HG03066 (cell line): Measurements from ENCODE around the gene SMC4.
"Not testable (repeated sequence)": the region's sequence is repeated elsewhere in the genome, so short reads cannot be mapped to it uniquely, and the experiment has no call there.

Experiments
- ATAC-seq: cut with Tn5 transposase; IDR thresholded peaks from one replicate; pipeline ENCODE4 v1.9.1; 2021; ENCODE audit warnings: low read depth; ENCODE audit not compliant: unreplicated experiment

Gene SMC4

DNA sequence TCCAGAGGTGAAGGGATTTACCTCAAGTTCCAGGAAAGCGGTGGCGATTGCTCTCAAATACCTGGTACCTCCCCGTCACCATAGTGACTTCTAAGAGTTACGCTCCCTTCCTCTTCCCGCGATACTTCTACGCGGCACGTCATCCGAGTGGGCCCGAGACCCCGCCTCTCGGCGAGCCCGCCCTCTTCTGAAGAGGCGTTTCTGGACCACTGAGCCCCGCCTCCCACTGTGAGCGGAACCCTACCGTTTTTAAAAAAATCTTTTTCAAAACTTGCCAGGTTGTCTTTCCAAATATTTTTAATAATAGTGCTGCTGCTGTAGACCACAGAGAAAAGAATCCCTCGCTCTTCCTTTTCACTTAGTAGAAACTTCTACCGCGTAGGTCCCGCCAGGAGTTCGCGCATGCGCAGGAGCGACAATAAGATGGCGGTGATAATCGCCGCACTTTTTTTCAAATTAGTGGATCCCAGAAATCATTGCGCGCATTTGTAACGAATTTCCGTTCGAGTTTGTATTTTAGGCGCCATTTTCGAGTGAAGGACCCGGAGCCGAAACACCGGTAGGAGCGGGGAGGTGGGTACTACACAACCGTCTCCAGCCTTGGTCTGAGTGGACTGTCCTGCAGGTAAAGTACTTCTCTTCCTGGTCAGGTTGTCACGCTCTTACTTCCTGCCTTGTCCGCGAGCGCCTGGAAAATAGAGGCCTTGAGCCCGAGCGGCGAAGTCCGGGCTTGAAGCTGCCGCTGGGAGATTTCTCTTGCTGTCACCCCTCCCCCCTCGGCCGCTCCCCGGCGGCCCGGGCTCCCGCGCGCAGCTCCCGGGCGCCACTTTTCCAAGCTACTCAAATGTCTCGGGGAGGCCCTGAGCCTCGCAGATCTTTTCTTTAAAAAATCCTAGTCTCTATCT lies at the start of gene SMC4, which contains the start of gene IFT80:
Gene SMC4 (plus strand): TSS at position 526 of the 905 bp plus-strand sequence. CDS start 1,177 bp downstream, outside the sequence.
Gene IFT80 (minus strand): TSS at position 101 of the 905 bp plus-strand sequence. CDS start 14,625 bp downstream, outside the sequence.
- peak; percentile 88 for ATAC-seq

DNA sequence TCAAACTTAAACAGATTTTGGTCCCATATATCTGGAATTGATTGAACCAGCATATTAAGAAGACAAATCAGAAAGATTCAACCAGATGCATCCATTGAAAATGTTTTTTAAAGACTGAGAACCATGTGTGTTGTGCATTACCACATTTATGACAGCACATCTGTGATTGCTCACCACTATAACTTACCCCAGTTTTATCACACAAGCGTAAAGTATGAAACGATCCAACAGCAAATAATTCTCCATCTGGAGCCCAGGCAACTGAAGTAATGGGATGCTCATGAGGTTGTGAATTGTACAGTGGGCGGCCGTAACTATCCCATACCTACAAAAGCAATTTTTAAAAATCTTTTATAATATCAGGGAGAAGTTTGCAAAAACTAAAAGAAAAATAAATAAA lies 43.6 kb upstream of the SMC4 start:
- no peak for ATAC-seq

DNA sequence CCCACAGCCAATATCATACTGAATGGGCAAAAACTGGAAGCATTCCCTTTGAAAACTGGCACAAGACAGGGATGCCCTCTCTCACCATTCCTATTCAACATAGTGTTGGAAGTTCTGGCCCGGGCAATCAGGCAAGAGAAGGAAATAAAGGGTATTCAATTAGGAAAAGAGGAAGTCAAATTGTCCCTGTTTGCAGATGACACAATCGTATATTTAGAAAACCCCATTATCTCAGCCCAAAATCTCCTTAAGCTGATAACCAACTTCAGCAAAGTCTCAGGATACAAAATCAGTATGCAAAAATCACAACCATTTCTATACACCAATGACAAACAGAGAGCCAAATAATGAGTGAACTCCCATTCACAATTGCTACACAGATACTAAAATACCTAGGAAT lies 36.6 kb upstream of the SMC4 start:
- ATAC-seq, result not testable (repeated sequence)

DNA sequence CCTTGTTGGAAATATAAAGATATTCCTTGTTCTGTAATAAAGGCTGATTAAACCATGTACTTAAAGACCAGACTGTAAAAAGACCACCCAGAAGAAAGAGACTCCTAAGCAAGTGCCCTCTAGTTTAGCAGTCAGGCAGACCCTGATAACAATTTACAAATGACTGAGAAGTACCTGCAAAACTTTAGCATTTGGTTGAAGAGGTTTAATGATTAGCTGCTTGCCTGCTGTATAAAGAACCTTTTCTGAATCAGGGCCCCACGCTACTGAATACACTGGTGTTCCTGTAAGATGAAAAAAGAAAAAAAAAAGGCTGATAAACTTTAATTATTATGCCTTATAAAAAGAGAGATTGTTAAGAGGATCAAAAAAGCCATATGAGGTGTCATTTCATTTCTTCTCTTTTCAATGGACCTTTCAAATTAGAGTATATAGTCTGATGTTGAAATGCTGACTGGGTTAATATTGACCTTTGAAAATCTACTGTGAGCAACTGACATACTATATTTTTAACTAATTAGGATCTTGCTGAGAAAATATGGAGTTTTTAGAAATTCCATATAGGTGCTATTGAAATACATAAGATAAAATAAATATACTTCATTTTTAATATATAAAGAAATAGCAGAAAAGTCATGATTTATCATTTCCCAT lies 33.5 kb upstream of the SMC4 start:
- no peak for ATAC-seq

DNA sequence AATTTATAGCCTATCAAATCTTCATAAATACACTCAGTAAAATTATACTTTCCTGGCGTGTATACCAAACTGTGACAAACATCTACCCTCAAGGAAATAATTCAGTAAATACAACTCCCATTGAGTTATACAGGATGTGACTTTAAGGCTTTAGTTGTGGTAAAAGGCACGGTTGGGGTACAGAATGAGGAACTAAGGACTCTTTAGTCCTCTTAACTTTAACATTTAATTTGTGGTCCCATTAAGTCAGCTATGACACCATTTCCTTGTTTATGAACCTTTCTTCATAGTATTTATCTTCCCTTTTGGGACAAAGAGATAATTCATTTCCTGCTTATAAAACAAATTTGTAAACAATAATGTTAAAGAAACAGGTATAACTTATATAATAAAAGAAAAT lies 30.6 kb upstream of the SMC4 start:
- no peak for ATAC-seq

DNA sequence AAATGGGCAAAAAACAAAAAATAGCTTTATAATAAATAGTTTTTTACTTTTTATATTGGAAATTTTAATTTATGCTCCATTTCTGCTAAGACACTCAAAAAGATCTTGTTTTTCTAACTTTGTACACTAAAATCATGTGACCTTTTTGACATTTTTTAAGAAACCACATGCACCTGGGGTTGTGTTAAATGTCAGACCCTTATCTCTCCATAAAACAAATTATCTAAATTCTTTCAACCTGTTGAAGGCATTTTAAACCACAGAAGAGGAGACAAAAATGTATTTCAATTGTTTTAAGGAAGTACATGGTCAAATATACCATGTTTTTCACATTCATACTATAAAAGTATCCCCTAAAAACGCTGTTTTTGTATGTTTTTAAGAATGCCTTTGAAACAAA lies 29.7 kb upstream of the SMC4 start:
- ATAC-seq, result no peak

DNA sequence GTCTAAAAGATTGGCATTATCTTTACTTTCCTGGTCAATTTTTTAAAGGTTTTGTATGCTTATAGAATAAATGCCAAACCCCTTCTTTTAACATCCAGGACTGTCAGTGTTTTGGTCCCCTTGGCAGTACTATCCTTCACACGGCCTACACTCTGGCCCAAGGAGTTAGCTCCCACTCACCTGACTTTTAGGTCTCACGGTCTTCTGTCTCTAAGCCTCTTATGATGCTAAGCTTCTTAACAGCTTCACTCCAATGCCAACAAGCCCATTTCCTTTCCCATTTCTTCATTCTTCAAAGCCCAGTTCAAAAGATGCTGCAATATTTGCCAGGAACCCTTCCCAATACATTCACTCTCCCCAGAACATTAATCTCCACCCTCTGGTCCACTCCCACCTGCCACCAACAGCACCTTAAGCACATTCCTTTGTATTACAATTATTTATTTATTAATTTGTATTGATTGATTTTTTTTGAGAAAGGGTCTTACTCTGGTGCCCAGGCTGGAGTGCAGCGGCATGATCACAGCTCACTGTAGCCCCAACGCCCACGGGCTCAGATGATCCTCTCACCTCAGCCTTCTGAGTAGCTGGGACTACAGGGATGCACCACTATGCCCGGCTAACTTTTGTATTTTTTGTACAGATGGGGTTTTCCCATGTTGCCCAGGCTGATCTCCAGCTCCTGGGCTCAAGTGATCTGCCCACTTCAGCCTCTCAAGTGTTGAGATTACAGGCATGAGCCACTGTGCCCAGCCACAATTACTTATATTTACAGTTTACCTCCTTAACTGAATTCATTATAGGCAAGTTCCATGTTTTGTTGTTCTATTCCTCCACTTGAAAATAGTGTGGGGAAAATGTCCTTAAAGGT lies 28.2 kb upstream of the SMC4 start:
- ATAC-seq, result no peak

DNA sequence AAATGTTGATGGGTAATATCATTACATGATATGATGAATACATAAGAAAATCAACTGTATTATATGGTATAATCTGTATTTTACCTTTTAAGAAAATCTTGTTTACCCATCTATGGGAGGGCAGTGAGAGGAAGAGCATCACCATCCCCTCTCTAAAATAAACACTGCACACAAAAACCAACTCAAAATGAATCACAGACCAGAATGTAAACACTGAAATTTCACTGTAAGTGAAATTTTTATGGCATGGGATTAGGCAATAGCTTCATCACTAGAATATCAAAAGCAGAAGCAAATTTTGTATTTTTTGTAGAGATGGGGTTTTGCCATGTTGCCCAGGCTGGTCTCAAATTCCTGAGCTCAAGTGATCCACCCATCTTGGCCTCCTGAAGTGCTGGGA lies 26.7 kb upstream of the SMC4 start:
- ATAC-seq, result no peak

DNA sequence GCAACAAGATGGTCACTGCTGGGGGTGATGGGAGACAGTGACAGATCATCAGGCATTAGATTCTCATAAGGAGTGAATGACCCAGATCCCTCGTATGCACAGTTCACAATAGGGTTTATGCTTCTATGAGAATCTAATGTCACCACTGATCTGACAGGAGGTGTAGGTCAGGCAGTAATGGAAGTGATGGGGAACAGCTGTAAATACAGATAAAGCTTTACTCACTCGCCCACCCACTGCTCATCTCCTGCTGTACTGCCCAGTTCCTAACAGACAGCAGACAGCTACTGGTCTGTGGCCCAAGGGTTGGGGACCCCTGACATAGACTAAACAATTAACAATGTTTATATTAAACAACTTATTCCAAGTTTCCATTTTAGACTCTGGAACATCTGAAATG lies 25.8 kb upstream of the SMC4 start:
- ATAC-seq, result no peak

DNA sequence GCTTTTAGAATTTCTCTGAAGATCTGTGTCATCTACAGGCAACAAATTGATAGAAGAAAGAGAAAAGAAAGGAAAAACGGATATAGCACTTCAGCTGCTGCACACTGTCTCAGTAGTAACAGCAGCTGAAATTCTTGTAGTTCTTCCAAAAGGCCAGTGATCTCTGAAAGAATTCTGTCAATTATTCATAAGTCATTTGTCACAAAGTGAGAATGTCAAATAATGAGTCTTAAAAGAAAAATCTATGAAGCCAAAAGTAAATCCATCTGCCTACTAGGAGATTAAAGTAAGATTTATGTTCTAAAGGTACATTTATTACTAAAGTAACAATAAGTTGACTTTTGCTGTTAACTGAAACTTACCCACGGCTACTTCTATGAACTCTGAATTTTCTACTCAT lies 25.0 kb upstream of the SMC4 start:
- ATAC-seq, result no peak

DNA sequence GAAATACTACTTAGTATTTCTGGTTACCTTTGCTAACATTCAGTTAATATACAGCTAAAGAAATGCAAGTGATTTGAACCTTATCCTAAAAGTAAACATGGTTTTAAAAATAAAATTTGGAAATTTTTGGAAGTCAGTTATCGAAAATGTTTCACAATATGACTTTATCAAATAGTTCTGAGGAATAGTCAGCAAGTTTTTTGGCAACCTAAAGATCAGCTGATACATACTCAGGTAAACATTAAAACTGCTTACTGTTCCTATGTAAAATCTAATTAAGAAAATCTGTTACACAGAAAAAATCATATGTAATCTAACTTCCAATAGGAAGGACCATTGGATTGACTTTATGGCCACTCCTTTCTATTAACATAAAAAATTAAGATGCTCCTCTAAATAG lies 24.5 kb upstream of the SMC4 start:
- no peak for ATAC-seq

DNA sequence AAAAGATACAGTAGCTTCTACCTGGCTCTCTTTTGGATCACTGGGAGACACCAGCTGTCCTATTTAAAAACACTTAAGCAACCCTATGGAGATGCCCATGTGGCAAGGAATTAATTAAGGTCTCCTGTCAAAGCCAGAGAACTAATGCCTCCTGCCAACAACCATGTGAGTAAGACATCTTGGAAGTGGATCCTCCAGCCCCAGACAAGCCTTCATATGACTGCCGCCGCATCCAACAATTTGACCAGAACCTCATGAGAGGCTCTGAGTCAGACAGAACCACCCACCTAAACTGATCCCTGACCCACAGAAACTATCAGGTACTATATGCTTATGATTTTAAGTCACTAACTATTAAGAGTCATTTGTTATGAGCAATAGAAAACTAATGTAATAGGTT lies 22.8 kb upstream of the SMC4 start:
- no peak for ATAC-seq

DNA sequence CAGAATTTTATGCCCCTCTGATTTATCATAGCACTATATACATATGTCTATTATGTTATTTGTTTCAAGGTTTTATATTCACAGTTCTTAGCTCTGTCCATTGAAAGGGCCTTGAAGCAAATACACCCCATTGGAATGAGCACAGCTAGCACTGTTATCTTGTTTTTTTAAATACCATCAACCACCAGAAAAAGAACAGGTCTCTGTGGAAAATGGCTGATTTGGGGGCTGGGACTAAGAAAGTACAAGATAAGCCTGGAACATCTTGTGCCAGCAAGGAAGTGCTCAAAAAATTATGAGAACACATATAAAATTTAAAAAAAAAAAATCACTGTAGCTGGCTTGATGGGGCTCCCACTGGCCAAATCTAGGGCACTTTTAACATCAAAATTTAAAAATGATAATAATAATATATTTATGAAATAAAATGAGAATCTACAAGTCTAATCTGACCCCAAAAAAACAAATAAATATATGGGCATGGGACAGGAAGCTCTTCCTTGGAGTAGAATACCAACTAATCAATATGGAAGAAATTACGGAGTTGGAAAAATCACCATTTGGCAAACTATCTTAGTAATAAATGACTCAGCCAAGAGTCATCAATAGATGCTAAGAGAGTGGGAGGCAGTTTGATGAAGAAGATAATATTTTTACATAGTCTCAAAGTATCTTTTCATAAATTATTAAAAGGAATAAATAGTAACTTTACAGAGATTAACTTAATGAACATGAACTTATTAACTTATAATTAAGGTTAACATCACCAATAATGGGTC lies 20.9 kb upstream of the SMC4 start:
- no peak for ATAC-seq

DNA sequence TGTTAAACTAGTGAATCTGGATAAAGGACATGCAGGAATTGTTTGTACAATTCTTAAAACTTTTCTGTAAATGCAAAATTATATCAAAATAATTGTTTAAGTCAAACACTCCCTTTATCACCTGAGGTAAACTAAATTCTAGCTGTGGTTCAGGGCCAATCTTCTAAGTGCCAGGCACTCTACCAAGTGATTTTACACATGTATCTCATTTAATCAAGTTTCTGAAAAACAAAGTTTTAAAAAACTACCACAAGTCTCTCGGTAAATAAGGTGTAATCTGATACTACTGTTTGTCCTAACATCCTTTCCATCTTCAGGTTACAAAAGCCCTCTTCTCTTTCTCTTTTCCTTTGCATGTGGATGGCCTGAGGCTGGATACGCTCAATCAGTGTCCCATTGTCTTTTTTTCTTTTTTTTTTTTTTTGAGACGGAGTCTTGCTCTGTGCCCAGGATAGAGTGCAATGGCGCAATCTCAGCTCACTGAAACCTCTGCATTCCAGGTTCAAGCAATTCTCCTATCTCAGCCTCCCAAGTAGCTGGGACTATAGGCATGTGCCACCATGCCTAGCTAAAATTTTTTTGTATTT lies 19.7 kb upstream of the SMC4 start:
- no peak for ATAC-seq

DNA sequence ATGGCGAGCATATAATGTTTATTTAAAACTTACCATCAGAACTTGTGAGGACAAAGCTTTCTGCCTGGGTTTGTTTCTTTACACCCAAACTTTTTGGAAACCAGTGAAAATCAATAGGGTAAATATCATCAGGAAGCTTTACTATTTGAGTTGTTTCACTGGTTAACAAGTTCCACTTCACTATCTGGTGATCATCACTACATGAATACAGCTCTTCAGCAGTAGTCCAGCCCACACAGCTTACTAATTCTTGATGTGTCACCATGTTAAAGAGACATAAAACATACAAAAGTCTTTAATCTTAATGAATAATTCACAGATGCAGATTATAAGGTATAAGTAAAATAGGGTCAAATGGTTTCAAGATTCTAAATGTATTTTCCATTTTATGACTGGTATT lies 18.0 kb upstream of the SMC4 start:
- ATAC-seq, result no peak

DNA sequence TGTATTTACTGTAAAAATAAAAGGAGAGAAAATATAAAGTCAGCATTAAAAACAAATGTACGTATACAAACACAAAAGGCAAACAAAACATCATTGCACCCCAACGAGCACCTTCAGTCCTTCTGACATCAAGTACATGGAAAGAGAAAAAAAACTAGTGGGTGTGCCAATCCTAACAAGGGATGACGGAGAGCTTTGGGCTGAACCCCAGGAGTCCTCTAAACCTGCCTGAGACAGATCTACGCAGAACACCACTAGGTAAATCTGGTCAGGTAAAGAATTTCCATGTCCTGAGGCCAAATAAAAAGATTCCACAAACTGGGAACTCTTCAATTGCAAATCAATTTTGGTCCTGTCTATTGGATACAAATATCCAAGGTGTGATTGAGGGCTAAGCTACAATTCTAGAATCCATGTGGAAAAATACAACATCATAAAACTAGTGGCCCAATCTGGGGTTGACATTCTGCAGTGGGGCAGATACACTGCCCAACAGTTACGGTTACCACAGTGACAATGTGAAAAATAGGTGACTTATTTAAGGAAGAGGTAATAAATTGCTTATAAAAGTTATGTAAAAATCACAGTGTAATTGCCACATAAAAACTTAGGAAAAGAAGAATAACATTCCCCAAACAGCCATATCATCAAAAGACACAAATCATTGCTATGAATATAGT lies 14.7 kb upstream of the SMC4 start:
- ATAC-seq, result no peak

DNA sequence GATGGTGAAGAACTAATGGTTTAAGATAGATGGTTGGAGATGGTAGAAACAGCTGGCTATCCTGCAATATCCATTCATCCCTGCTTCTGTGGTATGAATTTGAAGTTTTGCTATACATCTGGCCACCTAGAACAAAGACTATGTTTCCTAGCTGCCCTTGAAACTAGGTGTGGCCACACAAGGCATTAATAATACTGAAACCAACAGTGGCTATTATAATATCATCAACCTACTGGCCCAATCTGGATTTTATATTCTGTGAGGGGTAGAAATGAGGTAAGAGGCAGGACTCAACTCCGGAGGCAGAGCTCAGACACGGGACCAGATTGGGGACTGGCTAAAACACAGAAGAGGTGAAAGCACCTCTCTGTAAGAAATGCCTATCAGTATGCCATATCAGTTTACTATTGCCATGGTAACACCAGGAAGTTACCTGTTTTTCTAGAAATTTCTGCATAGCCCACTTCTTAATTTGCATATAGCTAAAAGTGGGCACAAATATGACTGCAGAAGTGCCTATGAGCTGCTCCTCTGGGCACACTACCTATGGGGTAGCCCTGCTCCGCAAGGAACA lies 8.8 kb upstream of the SMC4 start:
- no peak for ATAC-seq

DNA sequence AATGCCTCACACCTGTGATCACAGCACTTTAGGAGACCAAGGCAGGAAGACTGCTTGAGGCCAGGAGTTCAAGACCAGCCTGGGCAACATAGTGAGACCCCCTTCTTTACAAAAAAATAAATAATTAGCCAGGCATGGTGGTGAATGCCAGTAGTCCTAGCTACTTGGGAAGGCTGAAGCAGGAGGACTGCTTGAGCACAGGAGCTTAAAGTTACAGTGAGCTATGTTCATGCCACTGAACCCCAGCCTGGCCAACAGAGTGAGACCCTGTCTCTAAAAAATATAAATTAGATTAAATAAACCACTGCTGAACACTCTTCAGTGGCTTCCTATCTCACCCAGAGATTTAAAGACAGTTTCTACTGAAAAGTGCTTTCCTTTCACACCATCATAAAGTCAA lies 6.7 kb upstream of the SMC4 start:
- no peak for ATAC-seq
